ENCODE measurements around the gene PCCB.
A peak's percentile ranks its signal among the peaks of the same experiment; 100 is the strongest.
"Not testable (repeated sequence)": the region's sequence is repeated elsewhere in the genome, so short reads cannot be mapped to it uniquely, and the experiment has no call there.

The PCCB gene

GRCh38 chr3:136350557-136350956, 100.4 kb downstream of the PCCB start:
- no peak for TF ChIP-seq ZFX (IDR thresholded peaks at IDR 0.05; ENCODE audit: borderline replicate concordance)
- TF ChIP-seq CTCF (IDR thresholded peaks at IDR 0.05) = no peak
- H3K27ac ChIP-seq = no peak overlapping the region

GRCh38 chr3:136351351-136351750, 101.2 kb downstream of the PCCB start:
- TF ChIP-seq CTCF (IDR thresholded peaks at IDR 0.05) (no peak), ZFX (IDR thresholded peaks at IDR 0.05; ENCODE audit: borderline replicate concordance) (no peak)
- no peak overlapping the region for H3K27ac ChIP-seq

DNA sequence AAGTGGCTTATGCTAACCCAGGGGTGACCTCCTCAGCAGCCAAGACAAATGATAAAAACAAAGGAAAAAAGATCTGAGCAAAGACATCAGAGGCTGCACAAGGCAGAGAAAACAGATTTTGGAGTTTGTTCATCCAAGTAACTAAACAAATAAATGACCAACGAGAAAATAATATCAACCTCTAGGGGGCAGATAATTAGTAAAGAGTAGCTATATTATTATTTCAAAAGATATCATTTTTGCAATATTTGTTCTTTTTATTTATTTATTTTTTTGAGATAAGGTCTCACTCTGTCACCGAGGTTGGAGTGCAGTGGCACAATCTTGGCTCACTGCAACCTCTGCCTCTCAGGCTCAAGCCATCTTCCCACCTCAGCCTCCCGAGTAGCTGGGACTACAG, 101.8 kb downstream of the PCCB start:
- H3K27ac ChIP-seq = no peak overlapping the region
- TF ChIP-seq CTCF (IDR thresholded peaks at IDR 0.05) = peak; percentile 50
- TF ChIP-seq ZFX (IDR thresholded peaks at IDR 0.05; ENCODE audit: borderline replicate concordance) = no peak

GRCh38 chr3:136353461-136353860, 103.3 kb downstream of the PCCB start:
- TF ChIP-seq ZFX (IDR thresholded peaks at IDR 0.05; ENCODE audit: borderline replicate concordance) (no peak), CTCF (IDR thresholded peaks at IDR 0.05) (no peak)

DNA sequence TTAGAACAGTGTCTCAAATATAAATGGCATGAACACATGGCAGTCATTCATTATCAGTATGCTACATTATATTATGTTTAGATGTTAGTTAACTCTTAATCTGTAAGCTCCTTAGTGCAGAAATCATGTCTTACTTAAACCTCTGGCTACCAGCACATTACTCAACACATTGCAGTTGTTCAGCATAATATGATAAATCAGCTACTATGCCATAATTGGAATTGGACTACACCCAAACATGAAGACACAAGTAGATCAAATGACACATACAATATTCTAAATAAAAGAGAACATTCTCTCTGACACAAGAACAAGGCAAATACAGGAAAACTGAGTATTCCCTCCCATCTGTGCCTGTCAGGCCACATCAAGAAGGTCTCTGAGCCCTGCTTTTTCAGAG, 116.1 kb downstream of the PCCB start:
- TF ChIP-seq ZFX (IDR thresholded peaks at IDR 0.05; ENCODE audit: borderline replicate concordance) = no peak

More at GRCh38 chr3:136353461-136353860, 103.3 kb downstream of the PCCB start:
- H3K27ac ChIP-seq = no peak overlapping the region

DNA sequence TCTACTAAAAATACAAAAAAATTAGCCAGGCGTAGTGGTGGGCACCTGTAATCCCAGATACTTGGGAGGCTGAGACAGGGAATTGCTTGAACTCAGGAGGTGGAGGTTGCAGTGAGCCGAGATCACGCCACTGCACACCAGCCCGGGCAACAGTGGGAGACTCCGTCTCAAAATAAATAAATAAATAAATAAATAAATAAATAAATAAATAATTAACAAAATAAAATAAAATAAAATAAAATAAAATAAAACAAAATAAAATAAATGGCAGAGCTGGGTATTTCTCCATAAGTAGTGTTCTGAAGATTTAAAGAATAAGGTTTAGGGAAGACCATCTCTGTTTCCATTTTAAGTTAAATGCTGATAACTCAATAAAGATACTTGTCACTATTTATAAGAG, 125.7 kb downstream of the PCCB start:
- H3K27ac ChIP-seq = not testable (repeated sequence)

More for the DNA sequence above, 116.1 kb downstream of the PCCB start:
- no peak overlapping the region for H3K27ac ChIP-seq

DNA sequence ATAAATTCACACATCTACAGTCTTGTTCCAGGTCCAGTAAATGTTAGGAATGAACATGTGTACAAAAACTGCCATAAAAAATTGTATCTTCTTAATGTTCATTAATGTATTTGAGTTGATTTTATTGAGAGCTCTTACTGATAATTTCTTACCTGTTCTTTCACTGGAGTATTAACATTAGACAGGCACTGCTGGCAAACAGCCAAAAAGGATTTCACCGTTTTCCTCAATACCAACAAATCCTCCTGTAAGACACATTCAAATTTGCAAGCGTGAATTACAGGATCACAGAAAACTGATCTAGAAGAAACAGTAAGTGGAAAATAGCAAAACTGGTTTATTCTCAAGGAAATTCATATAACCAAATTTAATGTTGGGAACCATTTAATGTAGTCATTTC, 127.4 kb downstream of the PCCB start:
- no peak for TF ChIP-seq ZFX (IDR thresholded peaks at IDR 0.05; ENCODE audit: borderline replicate concordance)
- no peak for TF ChIP-seq CTCF (IDR thresholded peaks at IDR 0.05)
- H3K27ac ChIP-seq = no peak overlapping the region

- H3K27ac ChIP-seq = no peak overlapping the region
- no peak for TF ChIP-seq CTCF (IDR thresholded peaks at IDR 0.05)
- TF ChIP-seq ZFX (IDR thresholded peaks at IDR 0.05; ENCODE audit: borderline replicate concordance) = no peak
These were observed 127.9 kb downstream of the PCCB start for GRCh38 chr3:136378011-136378410.

Data from 22Rv1 (cell line).